Activated naive CD8-positive, alpha-beta T cell treated with anti-CD3 and anti-CD28 coated beads, Interleukin-2, amount 50 U/mL, for 16 hours (primary cell): ENCODE results near the gene ARHGDIA.

Experiments
- DNase-seq: peaks from one replicate; pipeline ENCODE4 v3.0.0-alpha.2; 2020; ENCODE audit warnings: low read depth, low spot score

The ARHGDIA gene

GRCh38 chr17:81823820-81824550 lies 47.2 kb downstream of the ARHGDIA start:
- no peak for DNase-seq

GRCh38 chr17:81822996-81823819 lies 47.9 kb downstream of the ARHGDIA start:
- no peak for DNase-seq

DNA sequence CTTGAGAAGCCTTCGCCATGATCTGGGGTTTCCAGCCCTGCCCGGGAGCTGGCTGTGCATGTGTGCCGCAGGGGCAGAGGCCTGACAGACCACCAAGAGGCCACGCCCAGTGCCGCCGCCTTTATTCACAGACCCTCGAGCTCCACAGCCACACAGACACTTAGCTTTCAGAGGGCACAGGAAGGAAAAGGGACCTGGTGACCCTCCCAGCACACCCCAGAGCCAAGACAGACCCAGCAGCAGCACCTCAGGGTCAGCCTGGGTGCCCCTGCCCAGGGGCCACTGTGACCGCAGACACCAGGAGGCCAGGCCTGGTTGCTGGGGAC lies 48.9 kb downstream of the ARHGDIA start:
- no peak for DNase-seq

GRCh38 chr17:81821603-81822311 lies 49.4 kb downstream of the ARHGDIA start:
- DNase-seq: no peak

DNA sequence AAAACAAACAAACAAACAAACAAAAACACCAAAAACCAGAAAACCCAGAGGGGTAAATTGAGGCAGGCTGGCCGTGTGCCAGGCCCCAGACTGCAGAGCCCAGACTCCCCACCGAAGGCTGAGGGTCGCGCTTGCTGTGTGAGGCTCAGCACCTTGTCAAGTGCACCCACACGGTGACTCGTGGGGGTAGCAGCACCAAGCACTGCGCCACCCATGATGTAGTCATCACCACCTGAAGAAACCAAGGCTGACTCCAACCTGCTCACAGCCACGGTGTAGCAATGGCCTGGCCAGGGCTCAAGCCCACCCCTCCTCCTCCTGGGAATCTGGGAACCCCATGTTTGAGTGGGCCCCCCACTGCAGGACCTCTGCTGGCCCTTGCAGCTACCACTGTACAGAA lies 50.0 kb downstream of the ARHGDIA start:
- DNase-seq: no peak

GRCh38 chr17:81819708-81820107 lies 51.4 kb downstream of the ARHGDIA start:
- DNase-seq: no peak

GRCh38 chr17:81817758-81818147 lies 53.4 kb downstream of the ARHGDIA start:
- no peak for DNase-seq
